NOMO-1 treated with DMSO at 0.1 percent for 48 hours (cell line): ENCODE data around the gene FAM89A.
"Not testable (repeated sequence)": the region's sequence is repeated elsewhere in the genome, so short reads cannot be mapped to it uniquely, and the experiment has no call there.

Source experiments
- DNase-seq: peaks from one replicate; lab custom pipeline; 2025; ENCODE audit not compliant: unreplicated experiment; lab: John Stamatoyannopoulos, UW

Gene FAM89A

GRCh38 chr1:231000201-231000600, 39.9 kb downstream of the FAM89A start:
- DNase-seq = no peak

GRCh38 chr1:230994860-230995259, 45.2 kb downstream of the FAM89A start:
- DNase-seq = no peak

- no peak for DNase-seq
Measured at GRCh38 chr1:230992100-230992774, 47.8 kb downstream of the FAM89A start.

GRCh38 chr1:230987448-230987847, 52.6 kb downstream of the FAM89A start:
- no peak for DNase-seq

GRCh38 chr1:230986976-230987375, 53.1 kb downstream of the FAM89A start:
- DNase-seq = no peak

GRCh38 chr1:230985711-230986110, 54.3 kb downstream of the FAM89A start:
- no peak for DNase-seq

- not testable (repeated sequence) for DNase-seq
Measured at GRCh38 chr1:230984622-230985515, 55.2 kb downstream of the FAM89A start.

GRCh38 chr1:230983811-230984210, 56.2 kb downstream of the FAM89A start:
- DNase-seq = no peak

GRCh38 chr1:230982696-230983095, 57.4 kb downstream of the FAM89A start:
- no peak for DNase-seq

GRCh38 chr1:230979952-230980351, 60.1 kb downstream of the FAM89A start:
- DNase-seq = peak; percentile 1

- no peak for DNase-seq
Measured at GRCh38 chr1:230979389-230979716, 60.7 kb downstream of the FAM89A start.

- DNase-seq = peak; percentile 99
Measured at GRCh38 chr1:230978491-230979388, 61.3 kb downstream of the FAM89A start, which contains the start of the genes ARV1 and TTC13. ARV1 (plus strand) TSS chr1:230979094; CDS start chr1:230979106, 12 bp downstream. TTC13 (minus strand) TSS chr1:230978861; CDS start chr1:230978830, 31 bp downstream.

- DNase-seq = peak; percentile 27
Measured at GRCh38 chr1:230977761-230978490, 62.1 kb downstream of the FAM89A start.

GRCh38 chr1:230976825-230977747, 63.0 kb downstream of the FAM89A start:
- peak; percentile 50 for DNase-seq

GRCh38 chr1:230976360-230976759, 63.7 kb downstream of the FAM89A start:
- no peak for DNase-seq

GRCh38 chr1:230975636-230976035, 64.4 kb downstream of the FAM89A start:
- no peak for DNase-seq

GRCh38 chr1:230972855-230973271, 67.2 kb downstream of the FAM89A start:
- DNase-seq = peak; percentile 93

GRCh38 chr1:230971771-230972170, 68.3 kb downstream of the FAM89A start:
- DNase-seq = no peak

GRCh38 chr1:230970432-230970831, 69.6 kb downstream of the FAM89A start:
- no peak for DNase-seq
